CD4-positive, alpha-beta T cell treated with Interleukin-17A for 4 hours (primary cell): Measurements from ENCODE around the gene LRRC1.

Experiments used
- DNase-seq: peaks from one replicate; pipeline ENCODE4 v3.0.0-alpha.2; 2020; ENCODE audit warnings: mixed read lengths

LRRC1 gene

DNA sequence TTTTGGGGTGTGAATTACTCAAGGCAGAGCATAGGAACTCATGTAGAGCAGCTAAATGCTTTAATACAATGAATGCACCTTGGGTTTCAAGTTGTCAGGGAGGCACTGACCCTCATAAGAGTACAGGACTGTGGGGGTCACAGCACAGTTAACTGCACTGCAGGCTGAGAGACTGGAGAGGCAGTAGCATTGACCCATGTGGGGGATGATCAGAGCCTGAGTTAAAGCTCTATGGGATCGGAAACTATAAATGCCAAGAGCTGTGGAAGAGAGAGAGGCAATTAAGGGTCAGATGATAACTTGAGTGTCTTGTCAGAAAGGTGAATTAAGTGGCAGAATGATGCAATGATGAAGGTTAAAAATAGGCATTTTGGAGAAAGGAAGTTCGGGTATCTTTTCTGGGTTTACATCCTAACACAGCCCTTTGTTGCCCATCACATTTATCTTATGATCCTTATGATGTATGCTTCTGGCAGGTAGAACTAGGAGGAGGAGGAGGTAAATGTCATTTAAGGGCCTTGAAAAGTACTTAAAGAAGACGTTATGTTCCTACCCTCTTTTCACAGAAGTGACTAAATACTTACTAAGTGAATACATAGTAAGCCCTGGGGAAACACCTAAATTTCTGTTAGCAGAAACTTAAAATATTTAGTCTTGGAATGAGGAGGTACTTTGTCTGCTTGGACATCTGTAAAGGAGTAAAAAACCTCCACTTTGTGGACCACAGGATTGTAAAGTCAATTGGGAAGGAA, 24.2 kb downstream of the LRRC1 start:
- no peak for DNase-seq

GRCh38 chr6:53822401-53823125, 27.8 kb downstream of the LRRC1 start:
- no peak for DNase-seq

- DNase-seq: no peak
Measured at GRCh38 chr6:53824714-53825113, 29.9 kb downstream of the LRRC1 start.

- no peak for DNase-seq
Measured at GRCh38 chr6:53825532-53826321, 30.9 kb downstream of the LRRC1 start.

DNA sequence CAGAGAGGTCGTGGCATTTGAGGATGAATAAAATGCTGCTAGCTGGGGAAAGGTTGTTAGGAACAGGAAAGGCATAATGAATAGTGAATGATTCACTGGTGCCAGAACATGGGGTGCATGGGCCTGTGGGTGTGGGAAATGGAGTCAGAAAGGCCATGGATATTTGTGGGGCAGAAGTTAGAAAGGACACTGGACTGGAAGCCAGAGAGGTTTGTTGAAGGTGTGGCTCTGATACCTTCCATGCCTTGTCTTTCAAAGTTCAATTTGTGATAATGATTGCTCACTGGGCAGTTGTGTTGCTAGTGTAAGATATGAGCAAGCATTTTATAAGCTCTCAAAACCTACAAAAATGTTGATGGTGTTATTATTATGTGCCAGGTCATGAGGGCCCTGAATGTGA, 32.7 kb downstream of the LRRC1 start:
- DNase-seq: no peak

DNA sequence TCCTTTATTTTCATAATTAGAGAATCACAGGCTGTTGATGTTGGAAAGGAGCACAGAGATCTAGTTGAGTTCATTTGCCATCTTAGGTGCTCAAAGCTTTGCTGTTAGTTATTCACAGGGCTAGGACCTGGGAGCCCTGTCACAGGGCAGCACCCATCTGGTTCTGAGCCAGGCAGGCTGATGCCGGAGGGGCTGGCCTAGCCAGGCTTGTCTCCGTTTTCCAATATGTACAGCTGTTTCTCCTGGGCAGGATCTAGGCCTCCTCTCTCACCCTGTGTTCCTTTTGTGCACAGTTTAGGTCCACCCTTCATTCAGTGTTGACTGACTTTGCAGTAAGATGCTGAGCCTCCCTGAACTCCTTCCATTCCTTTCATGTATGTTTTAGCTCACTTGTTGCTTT, 33.4 kb downstream of the LRRC1 start:
- no peak for DNase-seq

- DNase-seq: no peak
Measured at GRCh38 chr6:53828966-53829697, 34.3 kb downstream of the LRRC1 start.

- no peak for DNase-seq
Measured at GRCh38 chr6:53829698-53830221, 35.0 kb downstream of the LRRC1 start.

GRCh38 chr6:53830366-53830765, 35.6 kb downstream of the LRRC1 start:
- DNase-seq: no peak

DNA sequence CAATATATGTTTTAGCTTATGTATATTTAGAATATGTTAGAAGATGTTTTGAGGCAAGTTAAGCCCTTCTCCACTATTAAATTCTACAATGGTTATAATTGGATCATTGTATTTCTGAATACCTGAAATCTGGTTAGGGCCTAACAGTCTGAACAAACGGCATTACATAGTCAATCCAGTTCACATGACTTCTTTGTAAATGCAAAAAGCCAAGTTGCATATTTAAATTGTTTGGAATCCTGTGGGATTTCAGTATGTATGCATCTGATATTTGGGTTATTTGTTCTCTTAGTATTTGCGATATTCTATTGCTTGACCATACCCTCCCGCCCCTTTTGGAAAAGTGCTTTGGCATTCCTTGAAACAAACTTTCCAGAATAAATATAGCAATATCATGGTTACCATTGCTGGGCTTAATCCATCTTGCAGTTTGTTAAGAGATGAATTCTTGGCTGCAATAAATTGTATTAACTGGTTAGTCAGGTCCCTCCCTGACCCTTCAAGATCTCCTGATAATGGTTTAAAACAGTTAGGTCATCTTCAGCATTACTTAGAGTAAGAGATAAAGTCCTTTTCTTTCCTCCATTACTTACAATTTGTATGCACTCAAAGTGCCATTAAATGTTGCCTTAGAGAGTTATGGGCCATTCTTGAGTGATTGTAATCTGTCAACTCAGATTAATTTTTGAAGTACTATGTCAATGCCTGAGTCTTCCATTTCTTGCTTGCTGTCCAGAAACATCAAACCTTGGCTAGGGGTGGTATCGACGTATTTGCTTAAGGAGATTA, 36.5 kb downstream of the LRRC1 start:
- no peak for DNase-seq

DNA sequence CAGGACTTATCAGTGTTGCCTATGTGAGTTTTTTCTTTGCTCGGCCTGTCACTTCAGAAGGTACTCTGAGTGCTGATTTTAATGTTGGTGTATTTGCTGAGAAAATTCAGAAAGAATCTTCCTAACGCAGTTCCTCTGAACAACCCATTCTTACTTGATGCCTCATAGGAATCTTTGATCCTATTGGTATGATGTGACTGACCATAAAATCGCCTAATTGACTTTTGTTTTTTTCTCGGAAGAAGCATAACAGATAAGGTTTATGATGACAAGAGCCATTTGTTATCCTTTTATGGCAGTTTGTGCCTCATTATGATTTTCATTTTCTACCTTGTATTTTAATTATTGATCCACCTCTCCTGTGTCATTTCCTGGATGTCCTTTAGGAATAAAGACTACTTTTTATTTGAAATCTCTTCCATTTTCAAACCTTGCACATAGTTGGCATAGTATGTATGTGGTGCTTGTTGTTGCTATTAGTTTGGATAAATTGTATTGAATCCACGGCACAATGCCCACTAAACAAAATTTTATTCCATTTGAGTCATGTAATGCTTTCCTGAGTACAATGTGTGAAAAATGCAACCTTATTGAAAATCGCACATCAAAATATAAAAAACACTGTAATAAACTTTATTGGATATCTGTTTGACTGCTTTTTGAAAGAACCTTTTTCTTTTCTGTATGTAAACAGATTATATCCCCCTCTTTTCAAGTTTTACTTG, 37.3 kb downstream of the LRRC1 start:
- no peak for DNase-seq

DNA sequence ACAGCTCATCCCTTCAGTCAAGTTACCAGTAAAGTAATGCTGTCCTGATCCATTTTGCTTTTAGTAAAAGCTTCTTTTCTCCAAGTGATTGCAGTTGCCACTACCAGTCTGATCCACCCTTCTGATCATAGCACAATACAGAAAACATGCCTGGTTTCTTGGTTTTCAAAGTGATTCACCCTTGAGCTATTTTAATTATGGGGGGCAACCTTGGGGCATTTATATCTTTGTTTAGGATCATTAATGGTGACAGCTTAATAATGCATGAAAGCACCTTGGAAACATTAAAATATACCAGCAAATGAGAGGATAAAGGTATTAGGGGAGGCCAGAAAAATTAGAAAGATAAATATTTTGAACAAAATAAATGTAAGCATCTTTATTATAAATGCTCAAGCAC, 38.4 kb downstream of the LRRC1 start:
- DNase-seq: no peak

DNA sequence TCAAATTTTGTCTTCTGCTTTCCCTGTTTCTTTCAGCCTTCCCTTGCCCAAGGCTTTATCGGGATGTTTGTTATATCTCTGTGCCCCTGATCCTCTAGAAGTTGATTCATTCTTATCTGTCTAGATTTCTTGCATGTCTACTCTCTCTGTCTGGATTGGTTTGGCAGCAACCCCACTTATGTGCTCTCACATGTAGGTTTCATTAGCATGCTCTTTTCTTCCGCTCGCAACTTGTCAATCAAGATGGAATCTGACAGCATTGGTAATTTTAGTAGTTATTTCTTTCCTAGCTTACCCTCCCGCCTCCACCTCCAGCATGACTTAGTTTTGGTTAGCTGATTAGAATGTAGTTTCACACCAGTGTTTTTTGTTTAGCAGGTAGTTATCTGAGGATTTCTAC, 39.3 kb downstream of the LRRC1 start:
- no peak for DNase-seq

- no peak for DNase-seq
Measured at GRCh38 chr6:53837865-53838769, 43.3 kb downstream of the LRRC1 start.

GRCh38 chr6:53840027-53840426, 45.2 kb downstream of the LRRC1 start:
- DNase-seq: no peak

- no peak for DNase-seq
Measured at GRCh38 chr6:53845280-53846195, 50.7 kb downstream of the LRRC1 start.

DNA sequence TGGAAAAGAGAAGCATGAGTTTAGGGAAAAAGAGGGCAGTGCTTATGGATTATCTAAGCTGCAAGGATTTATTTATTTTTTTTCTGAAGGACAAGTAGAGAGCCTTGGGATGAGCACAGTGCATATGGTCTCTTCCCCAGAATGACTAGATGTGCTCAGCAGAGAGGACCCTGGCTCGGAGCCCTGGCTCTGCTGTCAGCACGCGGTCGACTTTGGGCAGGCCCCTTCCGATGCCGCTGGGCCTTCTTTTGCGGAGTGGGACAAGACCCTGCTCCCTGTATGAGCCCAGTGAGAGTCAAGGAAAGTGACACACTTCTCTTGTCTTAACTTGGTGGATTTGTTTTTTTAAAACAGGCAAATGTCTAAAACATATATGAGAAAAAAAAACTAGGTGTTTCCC, 51.4 kb downstream of the LRRC1 start:
- DNase-seq: no peak

DNA sequence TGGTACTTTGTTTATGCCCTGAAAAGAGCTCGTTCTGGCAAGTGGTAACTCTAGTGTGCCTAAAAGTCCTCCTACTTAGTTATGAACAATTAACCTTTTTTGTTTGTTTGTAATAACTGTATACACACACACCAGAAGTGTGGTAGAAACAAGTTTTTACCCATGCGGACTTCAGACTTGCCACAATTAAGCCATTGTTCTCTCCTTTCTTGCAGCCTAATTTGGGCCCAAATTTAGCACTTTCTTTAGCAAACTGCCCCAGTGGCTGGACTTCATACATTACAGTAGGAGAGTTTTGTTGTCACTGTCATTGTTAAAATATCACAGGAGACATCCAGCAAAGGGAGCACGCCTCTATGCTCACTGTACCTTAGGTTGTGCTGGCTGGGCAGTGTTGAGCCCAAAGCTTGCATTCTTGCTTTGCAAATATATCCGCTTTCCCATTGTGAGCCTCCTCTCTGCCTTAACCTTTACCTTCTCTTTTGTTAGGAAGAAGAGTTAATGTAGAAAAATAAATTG, 53.0 kb downstream of the LRRC1 start:
- no peak for DNase-seq

DNA sequence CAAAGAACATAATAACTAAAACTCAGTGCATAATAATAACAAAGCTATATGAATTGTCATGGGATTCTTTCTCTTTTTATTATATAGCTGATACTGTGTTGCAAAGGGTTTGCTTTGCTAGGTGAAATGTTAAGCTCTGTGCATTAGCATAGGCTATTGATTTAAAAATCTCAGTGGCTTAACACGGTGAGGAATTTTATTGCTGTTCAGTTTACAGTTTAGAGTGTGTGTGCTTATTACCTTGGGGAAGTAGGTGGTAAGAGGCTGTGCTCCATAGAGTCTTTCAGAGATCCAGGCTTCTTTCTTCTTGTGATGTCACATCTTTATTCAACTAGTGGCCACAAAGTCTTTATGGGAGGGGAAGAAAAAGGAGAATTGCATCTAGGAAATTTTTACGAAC, 55.7 kb downstream of the LRRC1 start:
- DNase-seq: no peak
